SK-N-SH (cell line): ENCODE measurements around the gene LENG9. TPM values are rescaled to one million over a fixed set of nuclear protein-coding genes. Genes with fewer than 3 reads are reported as not detected.

Experiments used
- CTCF ChIA-PET: fragments of 300-600, 350-600 bp; formaldehyde crosslinking; extraction: SDS; loops from one replicate; lab custom pipeline; 2021; lab: Yijun Ruan, JAX
- POLR2A ChIA-PET: fragments of 350-600 bp; sonication (Branson Sonifier 250); formaldehyde crosslinking; extraction: SDS; loops from one replicate; lab custom pipeline; 2020; ENCODE audit warnings: antibody characterized with exemption, inconsistent platforms; lab: Yijun Ruan, JAX
- DNase-seq: peaks from one replicate; pipeline ENCODE4 v3.0.0; 2012
- H2AFZ ChIP-seq: fragments of 200-600 bp; sonication (generic); 2 replicates; pipeline ENCODE4 v1.8.1; 2016; ENCODE audit warnings: antibody characterized with exemption, mild to moderate bottlenecking, low read depth
- H3F3A ChIP-seq: fragments of 200-600 bp; sonication (generic); replicated peaks from 2 replicates; pipeline ENCODE3; 2016; ENCODE audit warnings: antibody characterized with exemption, mild to moderate bottlenecking; ENCODE audit not compliant: insufficient read depth
- H3K27ac ChIP-seq, 2 experiments: fragments of 200-500 bp in 1 of 2; fragments of 200-600 bp in 1 of 2; sonication (Bioruptor generic) in 1 of 2; sonication (generic), shearing (Covaris generic) in 1 of 2; 2 replicates each; pipeline versions ENCODE4 v1.5.1 to v1.6.1; 2014 to 2016; ENCODE audit warnings: low read depth in 2 of 2, inconsistent platforms in 1 of 2, low read length in 1 of 2, mild to moderate bottlenecking in 1 of 2, mixed read lengths in 1 of 2
- H3K27me3 ChIP-seq: fragments of 200-600 bp; sonication (generic), shearing (Covaris generic); 2 replicates; pipeline ENCODE4 v1.6.1; 2016; ENCODE audit warnings: mixed run types; ENCODE audit not compliant: insufficient read depth
- H3K36me3 ChIP-seq, 2 experiments: fragments of 200-500 bp in 1 of 2; fragments of 200-600 bp in 1 of 2; sonication (Bioruptor generic) in 1 of 2; sonication (generic) in 1 of 2; replicated peaks in 1 of 2; 2 replicates each; pipeline versions ENCODE3 to v1.5.1; 2014 to 2016; ENCODE audit warnings: low read length in 1 of 2, mild to moderate bottlenecking in 1 of 2; ENCODE audit not compliant: insufficient read depth in 2 of 2, control insufficient read depth in 1 of 2
- H3K4me1 ChIP-seq, 2 experiments: fragments of 200-500 bp in 1 of 2; fragments of 200-600 bp in 1 of 2; sonication (Bioruptor generic) in 1 of 2; sonication (generic), shearing (Covaris generic) in 1 of 2; 2 replicates each; pipeline versions ENCODE4 v1.5.1 to v1.6.1; 2014 to 2016; ENCODE audit warnings: low read depth in 1 of 2, low read length in 1 of 2, mixed run types in 1 of 2; ENCODE audit not compliant: insufficient read depth in 2 of 2, control insufficient read depth in 1 of 2
- H3K4me2 ChIP-seq: fragments of 200-600 bp; sonication (generic), shearing (Covaris generic); 2 replicates; pipeline ENCODE4 v1.6.1; 2017; ENCODE audit warnings: mixed run types
- H3K4me3 ChIP-seq, 2 experiments: fragments of 200-500 bp in 1 of 2; fragments of 200-600 bp in 1 of 2; sonication (Bioruptor generic) in 1 of 2; sonication (generic), shearing (Covaris generic) in 1 of 2; 2 replicates each; pipeline versions ENCODE4 v1.5.1 to v1.8.1; 2014 to 2016; ENCODE audit warnings: low read depth in 2 of 2, inconsistent platforms in 1 of 2, low read length in 1 of 2, mild to moderate bottlenecking in 1 of 2, mixed read lengths in 1 of 2, moderate library complexity in 1 of 2
- H3K79me2 ChIP-seq: fragments of 200-600 bp; sonication (generic); 2 replicates; pipeline ENCODE4 v1.8.1; 2017; ENCODE audit warnings: mild to moderate bottlenecking; ENCODE audit not compliant: insufficient read depth
- H3K9ac ChIP-seq: fragments of 200-600 bp; sonication (generic); 2 replicates; pipeline ENCODE4 v1.6.1; 2017; ENCODE audit warnings: mixed run types
- H3K9me2 ChIP-seq: fragments of 200-600 bp; sonication (generic); 2 replicates; pipeline ENCODE4 v1.6.1; 2017; ENCODE audit warnings: mixed run types
- H3K9me3 ChIP-seq: fragments of 200-600 bp; sonication (generic); 2 replicates; pipeline ENCODE4 v1.6.1; 2017; ENCODE audit warnings: mixed run types, mild to moderate bottlenecking, moderate library complexity
- H4K20me1 ChIP-seq: fragments of 200-600 bp; sonication (generic); 2 replicates; pipeline ENCODE4 v1.6.1; 2017; ENCODE audit warnings: mild to moderate bottlenecking, mixed run types; ENCODE audit not compliant: insufficient read depth
- ELF1 ChIP-seq: IDR thresholded peaks from 2 replicates; pipeline ENCODE4 v1.4.0; 2012
- FOXJ3 ChIP-seq: sonication (generic); formaldehyde crosslinking; IDR thresholded peaks from 2 replicates; pipeline ENCODE4 v1.5.1; 2020; ENCODE audit warnings: mild to moderate bottlenecking, missing genetic modification reagents
- FOXM1 ChIP-seq: IDR thresholded peaks from 2 replicates; pipeline ENCODE4 v1.4.0; 2012; ENCODE audit warnings: low read depth, mild to moderate bottlenecking
- IRF3 ChIP-seq: fragments of 150-350 bp; IDR thresholded peaks from 2 replicates; pipeline ENCODE4 v1.6.1; 2016; ENCODE audit warnings: mild to moderate bottlenecking, low read depth, low read length
- MEF2A ChIP-seq: IDR thresholded peaks from 2 replicates; pipeline ENCODE4 v1.4.0; 2012; ENCODE audit warnings: low read depth, borderline replicate concordance
- MXI1 ChIP-seq: IDR thresholded peaks from 2 replicates; pipeline ENCODE4 v1.6.1; 2012; ENCODE audit warnings: mild to moderate bottlenecking, low read depth, low read length, improper control_type of control experiment
- NFIC ChIP-seq: IDR thresholded peaks from 2 replicates; pipeline ENCODE4 v1.4.0; 2012; ENCODE audit warnings: borderline replicate concordance
- POLR2AphosphoS5 ChIP-seq: IDR thresholded peaks from 2 replicates; pipeline ENCODE4 v1.6.1; 2012; ENCODE audit warnings: low read depth, low read length
- RAD21 ChIP-seq: IDR thresholded peaks from 2 replicates; pipeline ENCODE4 v1.6.1; 2012; ENCODE audit warnings: mild to moderate bottlenecking, low read length
- RFX5 ChIP-seq: IDR thresholded peaks from 2 replicates; pipeline ENCODE4 v1.6.1; 2012; ENCODE audit warnings: mild to moderate bottlenecking, improper control_type of control experiment, low read length
- WGBS: methylation state at CpG from one replicate; pipeline ENCODE4 v1.1.6; 2017; ENCODE audit warnings: low lambda C conversion rate; 5-methylcytosine and 5-hydroxymethylcytosine counted together
- polyA plus RNA-seq, 3 experiments: library from polyadenylated mRNA; depleted of rRNA; stranded (reverse); fragments of >200 nt; gene quantifications; 2 replicates each; pipeline ENCODE4 v1.2.3, GENCODE V29; 2012

The LENG9 gene
- polyA plus RNA-seq, 1 of the 3 experiments (the other 2 are of a cell fraction) = 0.20 TPM

GRCh38 chr19:54433697-54434096 is 29.9 kb downstream of the LENG9 start:
- H2AFZ ChIP-seq = no peak overlapping the region
- H3K4me2 ChIP-seq = no peak overlapping the region
- no peaks in the 10 kb centered on the region for H3K9me2 ChIP-seq
- no peak overlapping the region for H3K9ac ChIP-seq
- H3K27ac ChIP-seq = no peak overlapping the region
- POLR2A ChIA-PET = interaction anchor here (2.2 kb wide), 1 partner anchor 15 kb away, joined by 7 read pairs; the partner anchor contains the start of gene LENG8
- no peak overlapping the region for H3K4me3 ChIP-seq
- 0 out of 2 replicates have a peak, but pooled peaks cover 8% of the 10 kb centered on the region for H4K20me1 ChIP-seq
- no peaks in the 10 kb centered on the region for H3K36me3 ChIP-seq
- no peaks in the 10 kb centered on the region for H3F3A ChIP-seq
- peaks cover 0 to 12% of the 10 kb centered on the region in 2 experiments; a peak in 1 of 4 replicates for H3K4me1 ChIP-seq
- WGBS = 90% methylated on average over 3 of the region's 5 CpGs
- H3K79me2 ChIP-seq = peaks cover 7% of the 10 kb centered on the region; the same call in 1 of the 2 replicates
- no peaks in the 10 kb centered on the region for H3K9me3 ChIP-seq
- TF ChIP-seq POLR2AphosphoS5 (no peak), FOXM1 (no peak), RFX5 (no peak), ELF1 (no peak), FOXJ3 (CRISPR knock-in tag) (no peak)
- TF ChIP-seq, all 33 proteins: peak for 0
- peaks cover 20% of the 10 kb centered on the region for H3K27me3 ChIP-seq
- CTCF ChIA-PET = no interaction called here
- no peak for DNase-seq

GRCh38 chr19:54432144-54432738 is 31.3 kb downstream of the LENG9 start:
- H3K27ac ChIP-seq = no peak overlapping the region
- CTCF ChIA-PET = interaction anchor here (1.0 to 1.2 kb wide), 4 partner anchors 10 to 33 kb away, joined by 3 to 4 read pairs (median 3); no protein-coding TSS in a partner anchor
- DNase-seq = no peak
- 0 out of 2 replicates have a peak, but pooled peaks cover 3% of the 10 kb centered on the region for H4K20me1 ChIP-seq
- H3K4me2 ChIP-seq = no peak overlapping the region
- H3F3A ChIP-seq = no peaks in the 10 kb centered on the region
- no peaks in the 10 kb centered on the region for H3K36me3 ChIP-seq
- no peaks in the 10 kb centered on the region for H3K9me2 ChIP-seq
- H3K79me2 ChIP-seq = no peaks in the 10 kb centered on the region
- peaks cover 34% of the 10 kb centered on the region for H3K27me3 ChIP-seq
- H3K4me3 ChIP-seq = no peak overlapping the region
- no peak overlapping the region for H2AFZ ChIP-seq
- 57% methylated on average over 10 of the region's 10 CpGs for WGBS
- peaks cover 0 to 12% of the 10 kb centered on the region in 2 experiments; a peak in 1 of 4 replicates for H3K4me1 ChIP-seq
- H3K9ac ChIP-seq = no peak overlapping the region
- TF ChIP-seq RAD21 = no peak
- no peak for TF ChIP-seq IRF3
- no peak for TF ChIP-seq ELF1
- TF ChIP-seq MEF2A = no peak
- TF ChIP-seq NFIC = no peak
- TF ChIP-seq MXI1 = no peak
- no peak for TF ChIP-seq FOXM1
- TF ChIP-seq FOXJ3 (CRISPR knock-in tag) = no peak
- no peaks in the 10 kb centered on the region for H3K9me3 ChIP-seq
- POLR2A ChIA-PET = no interaction called here
